ENCODE measurements around the gene SFI1. TPM values are rescaled to one million over a fixed set of nuclear protein-coding genes. Genes with fewer than 3 reads are reported as not detected.

Gene SFI1
- total and polyA plus RNA-seq, 2 donors (not counting 1 experiment from before 2014, with no cell fraction given) = 80.2 to 182 TPM

GRCh38 chr22:31615940-31616314 is 119.6 kb downstream of the SFI1 start:
- Histone ChIP-seq H4K20me1 (ENCODE audit: control insufficient read depth, insufficient read depth, low read length, poor library complexity, severe bottlenecking) (no peaks in the 10 kb centered on the region), H2AFZ (ENCODE audit: insufficient read depth, low read depth, low read length, poor library complexity, severe bottlenecking) (no peak overlapping the region), H3K4me3 (ENCODE audit: control extremely low read depth in 1 of 5, extremely low read depth in 1 of 5, insufficient read depth in 1 of 5, low read depth in 2 of 5, low read length in 4 of 5) (no peak overlapping the region), H3K27ac (ENCODE audit: low read length in 2 of 2) (peak overlapping the region in 1 of 2 donors; percentile 52), H3K9me3 (ENCODE audit: control extremely low read depth in 1 of 3, control insufficient read depth in 2 of 3, insufficient read depth in 1 of 3, low read length in 2 of 3) (no peaks in the 10 kb centered on the region), H3K36me3 (replicated peaks in 1 of 2; ENCODE audit: control extremely low read depth in 1 of 2, control insufficient read depth in 1 of 2, extremely low read depth in 1 of 2, insufficient read depth in 2 of 2, low read length in 1 of 2) (peaks cover 0 to 46% of the 10 kb centered on the region in 2 experiments), H3K4me2 (replicated peaks; ENCODE audit: low read depth, low read length, poor library complexity, severe bottlenecking) (peak overlapping the region; percentile 22), H3K9ac (ENCODE audit: low read length) (no peak overlapping the region), H3K27me3 (replicated peaks in 1 of 4; ENCODE audit: control extremely low read depth in 1 of 4, control insufficient read depth in 3 of 4, insufficient read depth in 4 of 4, low read length in 3 of 4) (no peaks in the 10 kb centered on the region), H3K79me2 (ENCODE audit: control insufficient read depth, insufficient read depth, low read length) (no peaks in the 10 kb centered on the region), H3K4me1 (ENCODE audit: control insufficient read depth in 2 of 2, insufficient read depth in 2 of 2, low read length in 2 of 2) (peaks cover 17 to 29% of the 10 kb centered on the region in 2 donors)
- no peak for TF ChIP-seq EZH2 (IDR thresholded peaks at IDR 0.05; ENCODE audit: borderline replicate concordance, insufficient read depth, low read depth, low read length, poor library complexity, severe bottlenecking)
- no peak for TF ChIP-seq CTCF (IDR thresholded peaks at IDR 0.05)
- no peaks in the 10 kb centered on the region for H3K9me3 Mint-ChIP-seq (ENCODE audit: insufficient read depth)
- DNase-seq = no peak
- 79% methylated on average over 3 of the region's 4 CpGs for WGBS (ENCODE audit: insufficient coverage)
- H3K27ac Mint-ChIP-seq = peak overlapping the region; percentile 57
- no peak for ATAC-seq (ENCODE audit: low read depth)
- H3K4me3 Mint-ChIP-seq = no peak overlapping the region
- H3K27me3 Mint-ChIP-seq = no peaks in the 10 kb centered on the region
- intact Hi-C loops (cut with micrococcal nuclease) = no loop called here
- peaks cover 32% of the 10 kb centered on the region for H3K4me1 Mint-ChIP-seq
- ChIA-PET CTCF (interaction anchor here (1.6 kb wide), 1 partner anchor 14 kb away, joined by 7 read pairs; no protein-coding TSS in a partner anchor), POLR2A (interaction anchor here (0.5 to 0.6 kb wide), 2 partner anchors 128 to 320 kb away, joined by 3 read pairs; no protein-coding TSS in a partner anchor)

GRCh38 chr22:31616315-31616980 is 120.1 kb downstream of the SFI1 start:
- ChIA-PET CTCF (interaction anchor here (0.6 to 1.6 kb wide), 2 partner anchors 14 to 501 kb away, joined by 3 to 7 read pairs; no protein-coding TSS in a partner anchor), POLR2A (interaction anchor here (0.5 to 0.6 kb wide), 3 partner anchors 129 to 319 kb away, joined by 3 read pairs; no protein-coding TSS in a partner anchor)
- Mint-ChIP-seq H3K4me3 (no peak overlapping the region), H3K27ac (peak overlapping the region; percentile 57), H3K9me3 (ENCODE audit: insufficient read depth) (no peaks in the 10 kb centered on the region), H3K4me1 (peaks cover 32% of the 10 kb centered on the region), H3K27me3 (no peaks in the 10 kb centered on the region)
- intact Hi-C loops (cut with micrococcal nuclease) = no loop called here
- Histone ChIP-seq H3K79me2 (ENCODE audit: control insufficient read depth, insufficient read depth, low read length) (no peaks in the 10 kb centered on the region), H3K9ac (ENCODE audit: low read length) (no peak overlapping the region), H3K4me2 (replicated peaks; ENCODE audit: low read depth, low read length, poor library complexity, severe bottlenecking) (peak overlapping the region; percentile 22), H2AFZ (ENCODE audit: insufficient read depth, low read depth, low read length, poor library complexity, severe bottlenecking) (no peak overlapping the region), H3K4me3 (ENCODE audit: control extremely low read depth in 1 of 5, extremely low read depth in 1 of 5, insufficient read depth in 1 of 5, low read depth in 2 of 5, low read length in 4 of 5) (no peak overlapping the region), H4K20me1 (ENCODE audit: control insufficient read depth, insufficient read depth, low read length, poor library complexity, severe bottlenecking) (peaks cover 5% of the 10 kb centered on the region), H3K9me3 (ENCODE audit: control extremely low read depth in 1 of 3, control insufficient read depth in 2 of 3, insufficient read depth in 1 of 3, low read length in 2 of 3) (no peaks in the 10 kb centered on the region), H3K27ac (ENCODE audit: low read length in 2 of 2) (peak overlapping the region in 1 of 2 donors; percentile 52), H3K4me1 (ENCODE audit: control insufficient read depth in 2 of 2, insufficient read depth in 2 of 2, low read length in 2 of 2) (peaks cover 17 to 29% of the 10 kb centered on the region in 2 donors), H3K36me3 (replicated peaks in 1 of 2; ENCODE audit: control extremely low read depth in 1 of 2, control insufficient read depth in 1 of 2, extremely low read depth in 1 of 2, insufficient read depth in 2 of 2, low read length in 1 of 2) (peaks cover 0 to 41% of the 10 kb centered on the region in 2 experiments), H3K27me3 (replicated peaks in 1 of 4; ENCODE audit: control extremely low read depth in 1 of 4, control insufficient read depth in 3 of 4, insufficient read depth in 4 of 4, low read length in 3 of 4) (no peaks in the 10 kb centered on the region)
- ATAC-seq (ENCODE audit: low read depth) = peak; percentile 81
- DNase-seq = peak; percentile 49
- WGBS (ENCODE audit: insufficient coverage) = 34% methylated on average over 9 of the region's 9 CpGs
- no peak for TF ChIP-seq CTCF (IDR thresholded peaks at IDR 0.05)
- TF ChIP-seq EZH2 (IDR thresholded peaks at IDR 0.05; ENCODE audit: borderline replicate concordance, insufficient read depth, low read depth, low read length, poor library complexity, severe bottlenecking) = no peak

Data from B cell (primary cell).